ENCODE results near the gene NRK.

DNA sequence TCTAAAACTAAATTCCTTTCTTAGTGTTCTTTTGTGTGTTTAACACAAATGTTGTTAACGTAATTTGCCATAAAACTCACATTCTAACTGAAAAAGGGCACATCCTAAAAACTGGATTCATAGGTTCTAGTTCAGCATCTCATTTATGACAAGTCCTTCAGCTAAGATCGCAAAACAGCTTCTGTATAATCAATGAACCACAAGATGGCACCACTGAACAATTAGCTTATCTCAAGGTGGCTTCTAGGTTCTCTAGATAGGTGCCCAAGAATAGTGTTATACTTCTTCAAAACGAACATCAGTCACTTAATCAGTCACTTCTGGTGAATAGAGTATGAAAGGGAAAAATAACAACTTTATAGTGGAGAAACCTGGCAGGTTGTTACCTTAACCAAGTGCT, 54.3 kb downstream of the NRK start:
- TF ChIP-seq, protein P1, sequence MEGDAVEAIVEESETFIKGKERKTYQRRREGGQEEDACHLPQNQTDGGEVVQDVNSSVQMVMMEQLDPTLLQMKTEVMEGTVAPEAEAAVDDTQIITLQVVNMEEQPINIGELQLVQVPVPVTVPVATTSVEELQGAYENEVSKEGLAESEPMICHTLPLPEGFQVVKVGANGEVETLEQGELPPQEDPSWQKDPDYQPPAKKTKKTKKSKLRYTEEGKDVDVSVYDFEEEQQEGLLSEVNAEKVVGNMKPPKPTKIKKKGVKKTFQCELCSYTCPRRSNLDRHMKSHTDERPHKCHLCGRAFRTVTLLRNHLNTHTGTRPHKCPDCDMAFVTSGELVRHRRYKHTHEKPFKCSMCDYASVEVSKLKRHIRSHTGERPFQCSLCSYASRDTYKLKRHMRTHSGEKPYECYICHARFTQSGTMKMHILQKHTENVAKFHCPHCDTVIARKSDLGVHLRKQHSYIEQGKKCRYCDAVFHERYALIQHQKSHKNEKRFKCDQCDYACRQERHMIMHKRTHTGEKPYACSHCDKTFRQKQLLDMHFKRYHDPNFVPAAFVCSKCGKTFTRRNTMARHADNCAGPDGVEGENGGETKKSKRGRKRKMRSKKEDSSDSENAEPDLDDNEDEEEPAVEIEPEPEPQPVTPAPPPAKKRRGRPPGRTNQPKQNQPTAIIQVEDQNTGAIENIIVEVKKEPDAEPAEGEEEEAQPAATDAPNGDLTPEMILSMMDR (IDR thresholded peaks at IDR 0.05), result no peak
- TF ChIP-seq POLR2AphosphoS5 (IDR thresholded peaks at IDR 0.05) (no peak), POLR2A (IDR thresholded peaks at IDR 0.05) (no peak)

Measured in breast epithelium (tissue), 3 donors.